Measurements from ENCODE around the gene KDELR3. TPM values are rescaled to one million over a fixed set of nuclear protein-coding genes. Genes with fewer than 3 reads are reported as not detected.
"Not testable (repeated sequence)": the region's sequence is repeated elsewhere in the genome, so short reads cannot be mapped to it uniquely, and the experiment has no call there.

KDELR3 gene
- total and polyA plus RNA-seq, 5 experiments from 2014 or later: 0.11 to 0.28 TPM; not detected in 3

DNA sequence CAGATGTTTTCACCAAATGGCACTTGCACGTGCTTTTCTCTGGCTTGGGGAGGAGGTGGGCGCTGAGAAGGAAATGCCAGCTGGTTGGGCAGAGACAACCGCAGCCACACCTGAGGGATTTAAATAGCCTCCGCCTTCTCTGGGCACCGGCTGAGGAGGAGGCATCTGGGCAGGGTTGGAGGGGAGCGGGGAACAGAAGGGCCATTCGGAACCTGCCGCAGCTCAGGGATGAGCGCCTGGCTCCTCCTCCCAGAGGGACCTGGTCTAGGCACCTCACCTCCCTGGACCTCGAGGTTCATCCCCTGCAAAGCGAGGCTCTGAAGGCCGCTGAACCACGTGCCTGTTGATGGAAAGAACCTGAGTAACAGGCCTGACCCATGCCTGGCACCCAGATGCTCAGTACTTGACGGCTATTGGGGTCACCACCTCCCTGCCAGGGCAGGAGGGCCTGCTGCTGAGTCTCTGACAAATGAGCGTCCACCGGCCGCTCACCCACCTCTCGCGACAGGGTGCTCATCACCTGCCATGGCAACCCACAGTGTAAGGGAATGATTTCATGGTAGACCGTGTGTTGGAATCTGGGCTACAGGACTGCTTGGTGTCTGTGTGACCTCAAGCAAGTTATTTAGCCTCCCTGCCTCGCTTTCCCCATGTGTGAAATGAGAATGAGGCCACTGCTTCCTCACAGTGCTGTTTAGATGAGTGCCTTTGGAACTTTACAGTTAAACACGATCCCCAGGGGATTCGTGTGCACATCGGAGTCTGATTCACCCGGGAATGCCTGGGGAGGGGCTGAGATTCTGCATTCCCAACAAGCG lies 2.0 kb upstream of the KDELR3 start:
- Mint-ChIP-seq H3K27me3 (peaks cover 14 to 58% (median 34%) of the 10 kb centered on the region in 5 donors), H3K9me3 (no peaks in the 10 kb centered on the region), H3K27ac (no peak overlapping the region), H3K4me3 (peak overlapping the region in 3 of 10 donors; percentile 14 to 80 (median 63)), H3K4me1 (peaks cover 5 to 22% (median 15%) of the 10 kb centered on the region in 4 donors), H3K36me3 (peaks cover 0 to 2% (median 0%) of the 10 kb centered on the region in 3 donors)
- ATAC-seq (no peak), DNase-seq (peak in 1 of 10 donors; percentile 50)
- POLR2A ChIA-PET: no interaction called here

DNA sequence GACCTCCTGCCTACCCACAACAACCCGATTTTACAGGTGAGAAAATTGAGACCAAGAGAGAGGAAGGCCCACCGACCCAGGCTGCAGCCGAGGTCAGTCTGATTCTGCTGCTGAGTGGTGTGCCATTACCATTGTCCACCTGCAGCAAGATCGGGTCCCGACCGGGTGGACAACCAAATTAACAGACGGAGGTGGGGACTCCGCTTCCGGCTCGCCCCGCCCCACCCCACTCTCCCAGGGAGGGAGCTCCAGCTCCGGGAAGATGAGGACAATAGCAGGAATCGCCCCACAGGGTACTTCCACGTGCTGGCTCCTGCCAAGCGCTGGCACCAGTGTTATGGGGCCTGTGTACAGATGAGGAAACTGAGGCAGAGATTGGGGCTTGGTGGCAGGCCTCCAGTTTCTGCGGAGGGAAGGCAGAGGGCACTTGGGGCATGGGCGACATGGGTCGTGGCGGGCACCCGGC lies 425 bp upstream of the KDELR3 start:
- H3K4me3 Mint-ChIP-seq: peak overlapping the region; percentile 52 to 83 (median 74)
- POLR2A ChIA-PET: no interaction called here
- peaks cover 5 to 17% (median 13%) of the 10 kb centered on the region in 4 donors for H3K4me1 Mint-ChIP-seq
- H3K36me3 Mint-ChIP-seq: peaks cover 0 to 2% (median 0%) of the 10 kb centered on the region in 3 donors
- peak in 1 of 2 donors; percentile 9 for ATAC-seq
- no peak for DNase-seq
- H3K27me3 Mint-ChIP-seq: peaks cover 10 to 45% (median 27%) of the 10 kb centered on the region in 5 donors
- H3K9me3 Mint-ChIP-seq: no peaks in the 10 kb centered on the region
- peak overlapping the region in 1 of 10 donors; percentile 62 for H3K27ac Mint-ChIP-seq

DNA sequence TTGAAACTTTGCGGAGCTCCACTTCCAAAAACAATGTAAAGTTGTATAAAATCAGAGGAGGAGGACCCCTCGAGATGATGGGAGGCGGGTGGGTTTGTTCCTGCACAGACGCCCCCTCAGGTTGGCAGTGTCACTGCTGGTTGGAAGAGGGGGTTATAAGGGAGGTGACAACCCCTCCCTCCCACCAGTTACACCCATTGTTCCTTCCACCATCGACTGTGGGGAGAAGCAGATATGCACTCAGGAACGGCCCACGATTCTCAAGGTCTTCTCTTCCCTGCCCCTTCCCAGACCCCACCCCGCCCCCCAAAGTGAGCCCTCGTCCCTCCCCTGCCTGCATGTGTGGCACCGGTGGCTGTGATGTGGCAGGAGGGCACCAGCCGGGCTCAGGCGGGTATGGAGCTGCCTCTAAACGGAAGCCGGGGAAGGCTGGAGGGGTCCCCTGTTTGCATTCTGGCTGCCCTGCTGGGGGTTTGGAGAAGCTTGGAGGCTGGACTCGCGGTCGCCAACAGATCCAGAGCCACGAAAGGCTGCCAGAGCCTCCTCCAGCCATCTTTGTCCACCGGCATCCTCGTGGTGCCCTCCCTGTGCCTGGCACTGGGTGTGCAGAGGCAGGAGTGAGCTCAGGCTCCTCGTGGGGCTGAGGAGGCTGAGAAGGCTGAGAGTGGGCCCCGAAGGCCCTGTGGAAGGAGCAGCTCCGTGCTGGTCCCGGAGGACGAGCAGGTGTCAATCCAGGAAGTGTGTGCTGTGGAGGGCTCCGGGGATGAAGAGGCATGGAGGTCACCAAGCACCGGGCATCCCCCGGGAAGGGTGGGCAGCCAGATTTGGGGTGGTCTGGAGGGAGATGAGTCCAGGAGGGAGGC lies 778 bp downstream of the KDELR3 start:
- peak in 1 of 10 donors; percentile 52 for DNase-seq
- ATAC-seq: peak; percentile 48 to 58
- Mint-ChIP-seq H3K27me3 (peaks cover 7 to 36% (median 20%) of the 10 kb centered on the region in 5 donors), H3K9me3 (no peaks in the 10 kb centered on the region), H3K36me3 (peaks cover 0 to 2% (median 0%) of the 10 kb centered on the region in 3 donors), H3K4me3 (peak overlapping the region; percentile 58 to 83 (median 70)), H3K4me1 (peaks cover 5 to 12% (median 10%) of the 10 kb centered on the region in 4 donors), H3K27ac (peak overlapping the region in 1 of 10 donors; percentile 9)
- POLR2A ChIA-PET: interaction anchor here (0.6 to 1.4 kb wide), 2 partner anchors 16 to 289 kb away, joined by 3 to 6 read pairs; no protein-coding TSS in a partner anchor

DNA sequence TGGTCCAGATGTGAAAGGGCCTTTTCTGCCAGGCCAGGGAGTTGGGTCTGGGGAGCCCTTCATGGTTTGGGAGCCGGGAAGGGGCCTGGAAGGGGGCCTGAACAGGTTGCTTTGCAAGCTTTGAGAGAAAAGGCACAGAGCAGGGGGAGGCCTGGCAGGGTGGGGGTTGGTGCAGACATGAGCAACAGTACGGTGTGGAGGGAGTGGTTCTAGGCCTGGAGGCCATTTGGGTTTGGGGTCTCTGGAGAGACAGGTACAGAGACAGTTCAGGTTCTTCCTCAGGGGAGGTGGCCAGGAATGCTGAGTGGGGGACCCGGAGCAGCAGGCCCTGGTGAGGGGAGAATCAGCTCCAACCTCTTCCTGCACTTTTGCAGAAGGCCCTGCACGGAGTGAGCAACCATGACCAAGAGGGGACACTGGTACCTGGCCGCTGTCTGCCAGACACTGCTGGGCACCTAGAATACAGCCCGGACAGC lies 1.4 kb downstream of the KDELR3 start:
- Mint-ChIP-seq H3K36me3 (peaks cover 0 to 2% (median 0%) of the 10 kb centered on the region in 3 donors), H3K27ac (no peak overlapping the region), H3K4me3 (peak overlapping the region in 1 of 10 donors; percentile 63), H3K4me1 (peaks cover 5 to 15% (median 12%) of the 10 kb centered on the region in 4 donors), H3K27me3 (peaks cover 2 to 30% (median 14%) of the 10 kb centered on the region in 5 donors), H3K9me3 (no peaks in the 10 kb centered on the region)
- ATAC-seq (no peak), DNase-seq (no peak)
- POLR2A ChIA-PET: interaction anchor here (1.4 kb wide), 1 partner anchor 15 kb away, joined by 3 read pairs; no protein-coding TSS in a partner anchor

DNA sequence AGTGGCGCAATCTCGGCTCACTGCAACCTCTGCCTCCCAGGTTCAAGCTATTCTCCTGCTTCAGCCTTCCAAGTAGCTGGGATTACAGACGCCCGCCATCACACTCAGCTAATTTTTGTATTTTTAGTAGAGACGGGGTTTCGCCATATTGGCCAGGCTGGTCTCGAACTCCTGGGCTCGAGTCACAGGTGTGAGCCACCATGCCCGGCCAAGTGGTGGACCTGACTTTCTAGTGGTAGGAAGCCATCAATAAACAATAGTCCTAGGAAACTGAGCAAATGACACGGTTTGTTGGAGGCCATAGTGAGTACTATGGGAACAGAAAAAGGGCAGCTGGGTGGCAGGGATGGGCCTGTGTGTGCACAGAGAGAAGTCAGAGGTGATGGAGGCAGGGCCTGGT lies 2.3 kb downstream of the KDELR3 start:
- DNase-seq, H3K36me3 Mint-ChIP-seq, H3K9me3 Mint-ChIP-seq, ATAC-seq: not testable (repeated sequence)
- Mint-ChIP-seq H3K27ac (peak overlapping the region in 1 of 10 donors; percentile 59), H3K4me3 (peak overlapping the region in 2 of 10 donors; percentile 19 to 36), H3K27me3 (peaks cover 2 to 26% (median 13%) of the 10 kb centered on the region in 5 donors), H3K4me1 (peaks cover 5 to 17% (median 13%) of the 10 kb centered on the region in 4 donors)
- POLR2A ChIA-PET: interaction anchor here (0.6 kb wide), 1 partner anchor 52 kb away, joined by 8 read pairs; no protein-coding TSS in a partner anchor

DNA sequence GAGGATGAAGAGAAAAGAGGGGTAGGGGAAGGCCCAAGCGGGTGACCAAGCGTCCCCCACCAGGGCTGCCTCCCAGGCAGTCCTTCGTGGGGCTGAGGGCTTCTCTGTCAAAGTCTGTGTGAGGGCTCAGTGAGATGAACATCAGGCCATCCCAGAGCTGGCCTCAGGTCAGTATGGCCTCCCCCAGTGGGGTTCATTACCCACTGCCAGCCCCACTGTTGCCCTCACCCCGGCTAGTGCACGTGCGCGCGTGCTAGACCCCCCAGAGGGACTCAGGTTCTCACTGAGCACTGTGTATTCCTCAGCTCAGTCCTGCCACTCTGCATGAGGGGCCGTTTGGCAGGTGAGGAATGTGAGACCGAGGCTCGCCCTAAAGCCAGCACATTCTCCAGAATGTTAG lies 3.3 kb downstream of the KDELR3 start:
- POLR2A ChIA-PET: no interaction called here
- ATAC-seq (no peak), DNase-seq (peak in 1 of 10 donors; percentile 56)
- H3K4me1 Mint-ChIP-seq: peaks cover 5 to 22% (median 15%) of the 10 kb centered on the region in 4 donors
- H3K27ac Mint-ChIP-seq: no peak overlapping the region
- no peak overlapping the region for H3K4me3 Mint-ChIP-seq
- H3K36me3 Mint-ChIP-seq: peaks cover 0 to 2% (median 0%) of the 10 kb centered on the region in 3 donors
- peaks cover 2 to 15% (median 13%) of the 10 kb centered on the region in 5 donors for H3K27me3 Mint-ChIP-seq
- H3K9me3 Mint-ChIP-seq: no peaks in the 10 kb centered on the region

DNA sequence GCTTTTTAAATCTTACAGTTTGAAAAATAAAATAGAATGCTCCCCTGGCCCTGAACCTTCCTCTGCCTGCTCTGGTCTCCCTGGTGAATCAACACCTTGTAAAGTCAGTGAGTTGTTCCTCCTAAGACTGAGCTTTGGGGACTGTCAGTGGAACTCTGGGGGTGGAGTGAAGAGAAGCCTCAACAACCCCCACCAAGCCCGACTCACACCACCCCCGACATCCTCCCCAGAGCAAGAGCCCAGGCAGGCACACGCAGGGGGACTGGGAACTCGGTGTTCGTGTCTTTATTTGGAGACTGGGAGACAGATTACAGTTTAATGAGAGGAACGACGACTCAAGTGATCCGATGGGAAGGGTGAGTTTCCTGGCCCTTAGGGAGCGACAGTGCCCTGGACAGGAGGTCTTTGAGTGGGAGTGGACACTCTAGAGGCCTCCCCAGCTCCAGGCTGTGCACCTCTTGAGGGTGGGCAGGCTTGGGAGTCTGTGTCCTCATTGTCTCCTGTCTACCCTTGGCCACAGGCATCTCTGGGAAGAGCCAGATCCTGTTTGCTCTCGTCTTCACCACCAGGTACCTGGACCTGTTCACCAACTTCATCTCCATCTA lies 6.2 kb downstream of the KDELR3 start:
- H3K27ac Mint-ChIP-seq: peak overlapping the region in 2 of 10 donors; percentile 29 to 55
- H3K9me3 Mint-ChIP-seq: no peaks in the 10 kb centered on the region
- peaks cover 0 to 2% (median 0%) of the 10 kb centered on the region in 3 donors for H3K36me3 Mint-ChIP-seq
- DNase-seq: no peak
- POLR2A ChIA-PET: no interaction called here
- H3K4me3 Mint-ChIP-seq: no peak overlapping the region
- no peak for ATAC-seq
- peaks cover 0 to 15% (median 5%) of the 10 kb centered on the region in 4 donors for H3K4me1 Mint-ChIP-seq
- H3K27me3 Mint-ChIP-seq: peaks cover 0 to 4% (median 0%) of the 10 kb centered on the region in 5 donors

DNA sequence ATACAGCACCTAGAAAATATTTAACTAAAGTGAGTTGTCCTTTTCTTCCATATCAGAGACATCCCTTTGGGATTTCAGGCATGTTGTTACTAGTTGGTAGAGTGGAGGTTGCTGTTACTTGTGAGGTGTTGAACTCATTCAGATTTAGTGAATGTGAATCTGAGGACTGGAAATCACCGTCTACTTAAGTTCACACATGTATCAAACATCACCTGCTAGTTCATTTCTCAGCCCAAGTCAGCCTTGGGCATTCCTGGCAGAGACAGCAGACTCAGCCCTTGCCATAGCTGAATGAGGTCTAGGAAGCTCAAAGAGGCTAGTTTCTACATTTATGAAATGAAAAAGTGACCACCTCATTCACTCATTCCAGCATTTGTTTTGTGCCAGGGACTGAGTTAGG lies 9.7 kb downstream of the KDELR3 start:
- DNase-seq (no peak), ATAC-seq (no peak)
- H3K4me3 Mint-ChIP-seq: no peak overlapping the region
- peaks cover 7 to 24% (median 9%) of the 10 kb centered on the region in 3 donors for H3K36me3 Mint-ChIP-seq
- H3K4me1 Mint-ChIP-seq: peaks cover 0 to 21% (median 5%) of the 10 kb centered on the region in 4 donors
- H3K9me3 Mint-ChIP-seq: no peaks in the 10 kb centered on the region
- POLR2A ChIA-PET: interaction anchor here (1.2 kb wide), 2 partner anchors 10 to 24 kb away, joined by 3 to 6 read pairs; no protein-coding TSS in a partner anchor
- no peaks in the 10 kb centered on the region for H3K27me3 Mint-ChIP-seq
- peak overlapping the region in 7 of 10 donors; percentile 40 to 86 (median 65) for H3K27ac Mint-ChIP-seq

DNA sequence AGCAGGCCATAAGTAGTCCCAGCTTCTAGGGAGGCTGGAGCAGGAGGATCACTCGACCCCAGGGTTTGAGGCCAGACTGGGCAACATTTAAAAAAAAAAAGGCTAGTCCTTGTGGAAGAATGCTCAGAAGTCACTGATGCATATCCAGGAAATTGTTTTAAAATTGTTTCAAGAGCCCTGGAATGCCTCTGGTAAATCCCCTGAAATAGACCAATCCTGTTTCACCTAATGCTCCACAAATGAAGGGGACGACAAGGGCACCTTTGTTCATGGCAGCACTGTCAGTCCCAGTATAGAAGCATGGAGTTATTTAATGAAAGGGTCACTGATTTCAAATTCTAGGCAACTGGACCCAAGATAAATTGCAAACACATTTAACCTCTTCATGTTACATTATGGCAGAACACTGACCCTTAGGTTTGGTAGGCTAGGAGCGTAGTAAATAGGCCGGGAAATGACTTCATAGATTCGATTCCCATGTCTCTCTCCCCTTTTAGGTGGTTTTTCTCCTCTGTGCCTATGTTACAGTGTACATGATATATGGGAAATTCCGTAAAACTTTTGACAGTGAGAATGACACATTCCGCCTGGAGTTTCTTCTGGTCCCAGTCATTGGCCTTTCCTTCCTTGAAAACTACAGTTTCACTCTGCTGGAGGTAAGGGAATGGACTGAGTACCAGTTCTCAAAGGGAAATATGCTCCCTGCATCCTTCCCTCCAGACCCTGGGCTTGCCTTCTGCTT lies 11.4 kb downstream of the KDELR3 start:
- H3K27me3 Mint-ChIP-seq: no peaks in the 10 kb centered on the region
- no peak for DNase-seq
- no peak overlapping the region for H3K4me3 Mint-ChIP-seq
- ATAC-seq: no peak
- H3K9me3 Mint-ChIP-seq: no peaks in the 10 kb centered on the region
- peaks cover 7 to 27% (median 14%) of the 10 kb centered on the region in 4 donors for H3K4me1 Mint-ChIP-seq
- H3K36me3 Mint-ChIP-seq: peaks cover 13 to 41% (median 17%) of the 10 kb centered on the region in 3 donors
- POLR2A ChIA-PET: interaction anchor here (0.5 to 2.5 kb wide), 6 partner anchors 8 to 1391 kb away, joined by 3 to 13 read pairs (median 4); no protein-coding TSS in a partner anchor
- peak overlapping the region in 9 of 10 donors; percentile 19 to 83 (median 60) for H3K27ac Mint-ChIP-seq

DNA sequence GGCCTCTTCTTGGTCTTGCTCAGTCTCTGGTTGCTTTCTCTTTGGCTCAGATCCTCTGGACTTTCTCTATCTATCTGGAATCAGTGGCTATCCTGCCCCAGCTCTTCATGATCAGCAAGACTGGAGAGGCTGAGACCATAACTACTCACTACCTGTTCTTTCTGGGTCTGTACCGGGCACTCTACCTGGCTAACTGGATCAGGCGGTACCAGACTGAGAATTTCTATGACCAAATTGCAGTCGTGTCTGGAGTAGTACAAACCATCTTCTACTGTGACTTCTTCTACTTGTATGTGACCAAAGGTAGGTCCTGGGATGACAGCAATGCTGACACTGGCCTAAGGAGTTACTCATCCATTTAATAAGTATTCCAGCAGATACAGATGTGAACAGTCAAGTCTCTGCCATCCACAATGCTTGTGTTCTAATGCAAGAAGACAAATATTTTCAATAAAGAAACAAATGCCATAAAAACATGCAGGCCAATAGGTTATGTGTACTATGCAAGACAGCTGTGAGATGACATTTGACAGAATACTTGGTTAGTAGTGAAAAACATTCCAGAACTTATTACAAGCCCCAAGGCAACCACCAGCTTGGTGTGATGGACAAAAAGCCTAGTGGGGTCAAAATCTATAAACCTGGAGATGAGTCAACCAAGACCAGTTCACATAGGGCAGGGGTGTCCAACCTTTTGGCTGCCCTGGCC lies 13.4 kb downstream of the KDELR3 start:
- peaks cover 10 to 36% (median 23%) of the 10 kb centered on the region in 4 donors for H3K4me1 Mint-ChIP-seq
- ATAC-seq: peak in 1 of 2 donors; percentile 5

More for the DNA sequence above, 13.4 kb downstream of the KDELR3 start:
- H3K27me3 Mint-ChIP-seq: no peaks in the 10 kb centered on the region
- H3K27ac Mint-ChIP-seq: peak overlapping the region in 7 of 10 donors; percentile 0 to 74 (median 49)
- peaks cover 13 to 61% (median 23%) of the 10 kb centered on the region in 3 donors for H3K36me3 Mint-ChIP-seq
- no peaks in the 10 kb centered on the region for H3K9me3 Mint-ChIP-seq
- no peak for DNase-seq
- no peak overlapping the region for H3K4me3 Mint-ChIP-seq
- POLR2A ChIA-PET: interaction anchor here (0.7 to 2.5 kb wide), 3 partner anchors 10 to 429 kb away, joined by 3 to 13 read pairs (median 5); no protein-coding TSS in a partner anchor
